Activated naive CD4-positive, alpha-beta T cell treated with anti-CD3 and anti-CD28 coated beads, Interleukin-2, amount 10 ng/mL, durations not matched to agents 7 days and 5 days (primary cell): ENCODE measurements around the gene MAP1LC3A.

Source experiments
- CTCF ChIA-PET: fragments of 350-600 bp; sonication (Branson Sonifier 250); formaldehyde crosslinking; loops from one replicate; lab custom pipeline; 2021; ENCODE audit warnings: antibody characterized with exemption; lab: Charles Lee
- DNase-seq: peaks from one replicate; pipeline ENCODE4 v3.0.0-alpha.2; 2020
- H3K27ac Mint-ChIP-seq: one replicate; pipeline ENCODE4 v1.8.0; 2021; ENCODE audit warnings: mild to moderate bottlenecking, moderate library complexity, mixed read lengths
- H3K27me3 Mint-ChIP-seq: one replicate; pipeline ENCODE4 v1.8.0; 2021; ENCODE audit warnings: mild to moderate bottlenecking, mixed read lengths
- H3K36me3 Mint-ChIP-seq: one replicate; pipeline ENCODE4 v1.8.0; 2021; ENCODE audit warnings: mixed read lengths
- H3K4me1 Mint-ChIP-seq: one replicate; pipeline ENCODE4 v1.8.0; 2021; ENCODE audit warnings: mixed read lengths
- H3K4me3 Mint-ChIP-seq: one replicate; pipeline ENCODE4 v1.8.0; 2021; ENCODE audit warnings: mild to moderate bottlenecking, moderate library complexity, mixed read lengths
- H3K9me3 Mint-ChIP-seq: one replicate; pipeline ENCODE4 v1.8.0; 2021; ENCODE audit warnings: mixed read lengths

The MAP1LC3A gene

GRCh38 chr20:34546751-34547181 lies 11.8 kb upstream of the MAP1LC3A start:
- Mint-ChIP-seq H3K27me3 (peaks cover 5% of the 10 kb centered on the region), H3K9me3 (no peaks in the 10 kb centered on the region), H3K4me3 (no peak overlapping the region), H3K36me3 (peaks cover 2% of the 10 kb centered on the region), H3K27ac (no peak overlapping the region), H3K4me1 (peaks cover 12% of the 10 kb centered on the region)
- DNase-seq: no peak
- CTCF ChIA-PET: interaction anchor here (2.1 kb wide), 1 partner anchor 8 kb away, joined by 6 read pairs; no protein-coding TSS in a partner anchor

DNA sequence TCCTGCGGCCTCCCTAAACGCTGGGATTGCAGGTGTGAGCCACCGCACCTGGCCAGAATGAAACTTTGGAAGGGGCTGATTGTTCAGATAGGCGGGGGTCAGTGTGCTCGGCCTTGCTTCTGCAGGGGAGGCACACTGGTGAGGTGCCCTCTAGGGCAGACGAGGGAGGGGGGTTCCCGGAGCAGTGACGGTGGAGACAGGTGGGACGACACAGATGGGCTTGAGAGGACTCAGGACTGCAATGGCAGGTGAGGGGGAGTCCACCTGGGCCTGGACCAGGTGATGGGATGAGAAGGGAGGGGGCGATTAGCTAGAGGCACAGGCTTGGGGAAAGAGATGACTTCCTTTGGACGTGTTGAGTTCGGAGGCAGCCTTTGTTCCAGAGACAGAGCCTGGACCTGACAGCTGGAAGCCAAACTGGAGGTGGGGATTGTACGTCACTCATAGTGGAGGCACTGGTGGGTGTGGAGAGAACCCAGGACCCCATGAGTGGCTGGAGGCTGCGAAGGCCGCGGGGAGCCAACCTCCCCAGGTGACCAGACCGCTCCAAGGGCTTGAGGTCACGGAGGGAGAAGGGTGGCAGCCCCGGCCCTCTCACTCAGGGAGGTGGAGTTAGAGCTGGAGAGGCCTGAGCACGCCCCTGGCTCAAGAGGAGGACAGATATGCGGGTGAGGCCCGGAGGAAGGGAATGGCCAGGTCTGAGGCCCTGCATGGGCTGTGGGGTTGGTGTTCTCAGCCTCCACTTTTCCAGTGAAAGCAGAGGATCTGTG lies 10.5 kb upstream of the MAP1LC3A start:
- peaks cover 5% of the 10 kb centered on the region for H3K27me3 Mint-ChIP-seq
- no peak overlapping the region for H3K4me3 Mint-ChIP-seq
- H3K36me3 Mint-ChIP-seq: no peaks in the 10 kb centered on the region
- H3K4me1 Mint-ChIP-seq: peaks cover 10% of the 10 kb centered on the region
- CTCF ChIA-PET: interaction anchor here (1.0 to 2.1 kb wide), 2 partner anchors 9 to 235 kb away, joined by 4 to 6 read pairs; no protein-coding TSS in a partner anchor
- H3K9me3 Mint-ChIP-seq: no peaks in the 10 kb centered on the region
- H3K27ac Mint-ChIP-seq: no peak overlapping the region
- no peak for DNase-seq

GRCh38 chr20:34549291-34549928 lies 9.1 kb upstream of the MAP1LC3A start:
- no peak overlapping the region for H3K27ac Mint-ChIP-seq
- H3K9me3 Mint-ChIP-seq: no peaks in the 10 kb centered on the region
- no peak for DNase-seq
- CTCF ChIA-PET: interaction anchor here (0.6 kb wide), 1 partner anchor 13 kb away, joined by 3 read pairs; no protein-coding TSS in a partner anchor
- no peak overlapping the region for H3K4me3 Mint-ChIP-seq
- peaks cover 5% of the 10 kb centered on the region for H3K4me1 Mint-ChIP-seq
- no peaks in the 10 kb centered on the region for H3K36me3 Mint-ChIP-seq
- H3K27me3 Mint-ChIP-seq: peaks cover 5% of the 10 kb centered on the region

GRCh38 chr20:34549929-34550305 lies 8.6 kb upstream of the MAP1LC3A start:
- Mint-ChIP-seq H3K4me1 (no peaks in the 10 kb centered on the region), H3K27ac (no peak overlapping the region), H3K36me3 (no peaks in the 10 kb centered on the region), H3K27me3 (peaks cover 5% of the 10 kb centered on the region), H3K4me3 (no peak overlapping the region), H3K9me3 (no peaks in the 10 kb centered on the region)
- no peak for DNase-seq
- CTCF ChIA-PET: interaction anchor here (0.6 kb wide), 1 partner anchor 13 kb away, joined by 3 read pairs; no protein-coding TSS in a partner anchor

DNA sequence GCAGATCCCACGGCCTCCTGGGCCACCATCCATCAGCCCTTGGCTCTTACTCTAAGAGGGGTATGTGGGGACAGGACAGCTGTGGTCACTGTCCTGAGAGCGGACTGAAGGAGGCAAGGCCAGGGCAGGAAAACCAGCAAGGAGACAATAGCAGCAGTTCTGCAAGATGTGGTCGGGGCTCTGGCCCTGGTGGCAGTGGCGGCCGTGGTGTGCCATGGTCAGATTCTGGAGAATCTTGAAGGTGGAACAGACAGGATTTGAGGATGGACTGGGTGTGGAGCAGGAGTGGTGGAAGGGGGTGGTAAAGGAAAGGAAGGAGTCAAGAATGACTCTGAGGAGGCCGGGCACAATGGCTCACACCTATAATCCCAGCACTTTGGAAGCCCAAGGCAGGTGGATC lies 5.9 kb upstream of the MAP1LC3A start:
- Mint-ChIP-seq H3K9me3 (no peaks in the 10 kb centered on the region), H3K4me1 (peaks cover 8% of the 10 kb centered on the region), H3K27ac (no peak overlapping the region), H3K27me3 (no peaks in the 10 kb centered on the region), H3K4me3 (no peak overlapping the region), H3K36me3 (no peaks in the 10 kb centered on the region)
- no peak for DNase-seq
- CTCF ChIA-PET: no interaction called here

- H3K36me3 Mint-ChIP-seq: no peaks in the 10 kb centered on the region
- DNase-seq: no peak
- no peaks in the 10 kb centered on the region for H3K27me3 Mint-ChIP-seq
- peaks cover 13% of the 10 kb centered on the region for H3K4me1 Mint-ChIP-seq
- no peak overlapping the region for H3K4me3 Mint-ChIP-seq
- no peak overlapping the region for H3K27ac Mint-ChIP-seq
- no peaks in the 10 kb centered on the region for H3K9me3 Mint-ChIP-seq
- CTCF ChIA-PET: interaction anchor here (0.6 kb wide), 1 partner anchor 15 kb away, joined by 3 read pairs; no protein-coding TSS in a partner anchor
Observed at GRCh38 chr20:34553366-34553867, 5.1 kb upstream of the MAP1LC3A start.

- H3K36me3 Mint-ChIP-seq: no peaks in the 10 kb centered on the region
- DNase-seq: no peak
- no peaks in the 10 kb centered on the region for H3K27me3 Mint-ChIP-seq
- H3K4me3 Mint-ChIP-seq: peak overlapping the region; percentile 71
- CTCF ChIA-PET: interaction anchor here (0.6 to 2.0 kb wide), 5 partner anchors 24 to 245 kb away, joined by 3 to 10 read pairs (median 4); no protein-coding TSS in a partner anchor
- peaks cover 13% of the 10 kb centered on the region for H3K4me1 Mint-ChIP-seq
- H3K27ac Mint-ChIP-seq: peak overlapping the region; percentile 59
- H3K9me3 Mint-ChIP-seq: no peaks in the 10 kb centered on the region
Observed at GRCh38 chr20:34557936-34558319, 590 bp upstream of the MAP1LC3A start.

- H3K4me3 Mint-ChIP-seq: peak overlapping the region; percentile 58
- DNase-seq: no peak
- H3K9me3 Mint-ChIP-seq: no peaks in the 10 kb centered on the region
- peaks cover 13% of the 10 kb centered on the region for H3K4me1 Mint-ChIP-seq
- CTCF ChIA-PET: interaction anchor here (2.0 kb wide), 1 partner anchor 247 kb away, joined by 10 read pairs; no protein-coding TSS in a partner anchor
- H3K36me3 Mint-ChIP-seq: no peaks in the 10 kb centered on the region
- peak overlapping the region; percentile 79 for H3K27ac Mint-ChIP-seq
- H3K27me3 Mint-ChIP-seq: no peaks in the 10 kb centered on the region
Observed at GRCh38 chr20:34559311-34560140, 1.0 kb downstream of the MAP1LC3A start.

DNA sequence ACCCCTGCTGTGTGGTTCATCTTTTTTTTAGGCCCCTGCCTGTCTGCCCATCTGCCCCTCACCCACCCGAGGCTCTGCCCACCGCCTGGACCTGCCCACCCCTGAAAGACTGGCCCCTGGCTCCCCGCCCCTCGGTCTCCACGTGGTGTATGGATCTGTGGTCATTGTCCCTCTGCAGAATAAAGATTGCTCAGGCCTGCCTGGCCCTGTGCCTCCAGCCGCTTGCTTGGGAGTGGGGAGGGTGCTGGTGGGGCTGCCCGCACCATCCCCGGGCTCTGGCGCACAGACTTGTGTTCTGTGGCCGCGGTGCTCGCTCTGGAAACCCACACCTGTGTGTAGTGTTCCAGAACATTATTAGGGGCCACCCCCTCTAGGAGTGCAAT lies 1.6 kb downstream of the MAP1LC3A start:
- H3K27ac Mint-ChIP-seq: peak overlapping the region; percentile 50
- peaks cover 13% of the 10 kb centered on the region for H3K4me1 Mint-ChIP-seq
- CTCF ChIA-PET: no interaction called here
- H3K4me3 Mint-ChIP-seq: peak overlapping the region; percentile 51
- no peaks in the 10 kb centered on the region for H3K9me3 Mint-ChIP-seq
- no peaks in the 10 kb centered on the region for H3K36me3 Mint-ChIP-seq
- DNase-seq: no peak
- H3K27me3 Mint-ChIP-seq: no peaks in the 10 kb centered on the region

DNA sequence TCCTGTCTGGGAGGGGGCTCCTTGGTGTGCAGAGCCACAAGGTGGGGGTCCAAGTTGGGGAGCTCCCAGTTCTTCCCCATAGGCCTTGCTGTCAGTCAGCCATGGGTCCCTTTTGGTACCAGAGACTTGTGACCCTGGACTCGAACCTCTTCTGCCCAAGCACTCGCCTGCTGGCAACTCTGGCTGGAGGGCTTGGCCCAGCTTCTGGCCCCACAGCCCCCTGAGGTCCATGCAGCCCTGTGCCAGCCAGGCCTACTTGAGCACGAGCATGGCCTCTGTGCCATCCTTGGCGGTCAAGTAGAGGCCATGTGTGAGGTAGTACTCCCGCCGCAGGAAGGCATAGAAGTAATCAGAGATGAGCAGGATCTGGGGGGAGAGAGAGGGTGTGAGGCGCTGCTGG lies 2.1 kb downstream of the MAP1LC3A start:
- DNase-seq: no peak
- Mint-ChIP-seq H3K27me3 (no peaks in the 10 kb centered on the region), H3K4me1 (peaks cover 13% of the 10 kb centered on the region), H3K4me3 (no peak overlapping the region), H3K9me3 (no peaks in the 10 kb centered on the region), H3K27ac (no peak overlapping the region), H3K36me3 (no peaks in the 10 kb centered on the region)
- CTCF ChIA-PET: no interaction called here

GRCh38 chr20:34561661-34562060 lies 3.1 kb downstream of the MAP1LC3A start:
- H3K4me3 Mint-ChIP-seq: no peak overlapping the region
- DNase-seq: no peak
- CTCF ChIA-PET: interaction anchor here (1.1 to 2.2 kb wide), 4 partner anchors 17 to 249 kb away, joined by 3 to 11 read pairs (median 6); no protein-coding TSS in a partner anchor
- H3K27ac Mint-ChIP-seq: no peak overlapping the region
- no peaks in the 10 kb centered on the region for H3K9me3 Mint-ChIP-seq
- peaks cover 13% of the 10 kb centered on the region for H3K4me1 Mint-ChIP-seq
- no peaks in the 10 kb centered on the region for H3K36me3 Mint-ChIP-seq
- H3K27me3 Mint-ChIP-seq: no peaks in the 10 kb centered on the region

GRCh38 chr20:34562641-34563040 lies 4.1 kb downstream of the MAP1LC3A start:
- Mint-ChIP-seq H3K27me3 (no peaks in the 10 kb centered on the region), H3K9me3 (no peaks in the 10 kb centered on the region), H3K4me1 (peaks cover 5% of the 10 kb centered on the region), H3K27ac (no peak overlapping the region), H3K4me3 (no peak overlapping the region), H3K36me3 (no peaks in the 10 kb centered on the region)
- CTCF ChIA-PET: interaction anchor here (0.7 to 2.2 kb wide), 9 partner anchors 11 to 1268 kb away, joined by 3 to 11 read pairs (median 4); no protein-coding TSS in a partner anchor
- DNase-seq: no peak

DNA sequence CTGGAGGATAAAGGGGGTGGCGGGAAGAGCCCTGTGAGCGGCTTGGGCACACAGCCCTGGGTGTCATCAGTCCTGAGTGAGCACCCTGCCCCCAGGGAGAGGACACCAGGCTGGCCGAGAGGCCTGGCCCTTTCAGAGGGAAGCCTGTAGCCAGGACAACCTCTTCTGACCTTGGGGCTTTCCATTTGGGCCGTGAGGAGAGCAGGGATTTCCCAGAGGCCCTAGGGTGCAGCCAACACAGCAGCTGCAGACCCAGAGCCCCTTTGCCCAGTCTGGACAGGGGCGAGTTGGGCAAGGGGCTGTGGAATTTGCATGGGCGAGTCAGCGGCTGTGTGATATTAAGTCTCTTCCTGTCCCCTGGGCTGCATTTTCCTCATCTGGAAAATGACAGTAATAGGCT lies 6.3 kb downstream of the MAP1LC3A start:
- CTCF ChIA-PET: no interaction called here
- Mint-ChIP-seq H3K9me3 (no peaks in the 10 kb centered on the region), H3K4me1 (no peaks in the 10 kb centered on the region), H3K27me3 (no peaks in the 10 kb centered on the region), H3K4me3 (no peak overlapping the region), H3K27ac (no peak overlapping the region), H3K36me3 (no peaks in the 10 kb centered on the region)
- DNase-seq: no peak
